GM12875 (cell line): ENCODE results near the gene APBB2.

Experiments
- H3K4me3 ChIP-seq: one replicate; pipeline ENCODE4 v1.5.1; 2011; ENCODE audit warnings: low read depth, low read length, control low read depth
- TF ChIP-seq, protein P1 (sequence below): IDR thresholded peaks from 2 replicates; pipeline ENCODE4 v1.5.1; 2011; ENCODE audit warnings: low read depth, mild to moderate bottlenecking, control low read depth, inconsistent platforms, low read length, moderate library complexity, borderline replicate concordance; ENCODE audit not compliant: insufficient read depth

APBB2 gene

DNA sequence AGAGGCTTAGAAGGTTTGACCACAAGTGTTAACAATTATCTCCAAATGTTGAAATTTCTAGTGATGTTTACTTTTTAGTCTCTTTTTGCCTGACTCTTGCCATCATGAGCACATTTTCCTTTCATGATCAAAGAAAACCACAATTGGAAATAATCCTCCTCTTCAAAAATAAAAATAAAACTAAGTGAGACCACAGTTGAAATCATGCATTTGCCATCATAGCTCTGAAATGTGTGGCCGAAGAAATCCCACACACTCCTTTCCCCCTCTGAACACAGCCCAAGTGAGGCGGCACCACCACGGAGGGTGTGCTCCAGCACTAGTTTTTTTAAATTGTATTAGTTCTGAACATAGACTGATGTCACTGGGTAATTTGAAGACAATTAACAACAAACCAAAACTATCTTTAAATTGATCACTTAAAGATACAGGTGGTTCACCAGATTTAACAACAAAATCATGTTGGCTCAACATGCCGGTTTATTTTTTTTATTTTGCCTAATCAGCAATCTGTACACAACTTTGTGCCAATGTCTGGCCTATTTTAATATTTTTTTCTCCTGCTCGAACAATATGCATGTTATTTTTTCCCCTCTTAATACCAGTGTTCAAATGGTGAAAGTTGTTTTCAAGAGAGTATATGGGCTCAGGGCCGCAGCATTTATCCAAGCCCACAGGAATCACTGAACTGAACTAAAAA is 17.6 kb downstream of the APBB2 start:
- no peak overlapping the region for H3K4me3 ChIP-seq
- TF ChIP-seq, protein P1, sequence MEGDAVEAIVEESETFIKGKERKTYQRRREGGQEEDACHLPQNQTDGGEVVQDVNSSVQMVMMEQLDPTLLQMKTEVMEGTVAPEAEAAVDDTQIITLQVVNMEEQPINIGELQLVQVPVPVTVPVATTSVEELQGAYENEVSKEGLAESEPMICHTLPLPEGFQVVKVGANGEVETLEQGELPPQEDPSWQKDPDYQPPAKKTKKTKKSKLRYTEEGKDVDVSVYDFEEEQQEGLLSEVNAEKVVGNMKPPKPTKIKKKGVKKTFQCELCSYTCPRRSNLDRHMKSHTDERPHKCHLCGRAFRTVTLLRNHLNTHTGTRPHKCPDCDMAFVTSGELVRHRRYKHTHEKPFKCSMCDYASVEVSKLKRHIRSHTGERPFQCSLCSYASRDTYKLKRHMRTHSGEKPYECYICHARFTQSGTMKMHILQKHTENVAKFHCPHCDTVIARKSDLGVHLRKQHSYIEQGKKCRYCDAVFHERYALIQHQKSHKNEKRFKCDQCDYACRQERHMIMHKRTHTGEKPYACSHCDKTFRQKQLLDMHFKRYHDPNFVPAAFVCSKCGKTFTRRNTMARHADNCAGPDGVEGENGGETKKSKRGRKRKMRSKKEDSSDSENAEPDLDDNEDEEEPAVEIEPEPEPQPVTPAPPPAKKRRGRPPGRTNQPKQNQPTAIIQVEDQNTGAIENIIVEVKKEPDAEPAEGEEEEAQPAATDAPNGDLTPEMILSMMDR = no peak

DNA sequence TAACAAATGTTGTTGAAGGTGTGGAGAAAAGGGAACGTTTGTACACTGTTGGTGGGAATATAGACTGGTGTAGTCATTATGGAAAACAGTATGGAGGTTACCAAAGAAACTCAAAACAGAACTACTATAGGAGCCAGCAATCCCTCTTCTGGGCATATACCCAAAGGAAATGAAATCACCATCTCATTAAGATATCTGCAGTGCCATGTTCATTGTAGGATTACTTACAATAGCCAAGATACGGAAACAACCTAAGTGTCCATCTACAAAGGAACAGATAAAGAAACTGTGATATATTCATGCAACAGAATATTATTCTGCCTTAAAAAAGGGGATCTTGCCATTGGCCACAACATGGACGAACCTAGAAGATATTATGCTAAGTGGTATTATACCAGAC is 22.2 kb downstream of the APBB2 start:
- no peak overlapping the region for H3K4me3 ChIP-seq
- TF ChIP-seq, protein P1 = no peak

DNA sequence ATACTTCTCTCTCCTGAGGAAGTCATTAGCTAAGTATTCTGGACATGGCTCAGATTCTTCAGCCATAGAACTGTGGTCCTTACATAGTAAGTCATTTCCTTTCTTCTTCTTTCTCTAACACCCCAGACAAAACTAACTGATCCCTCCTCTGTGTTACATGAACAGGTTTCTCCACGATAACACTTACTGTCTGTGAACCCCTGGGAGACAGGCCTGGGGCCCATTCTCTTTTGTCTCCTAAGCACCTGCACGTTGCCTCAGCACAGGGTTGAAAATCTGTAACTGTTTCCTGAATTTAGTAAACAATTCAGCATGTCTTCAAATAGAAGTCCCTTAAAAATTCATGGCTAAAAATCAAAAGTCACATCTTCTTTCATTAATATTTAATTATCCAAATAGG is 24.7 kb downstream of the APBB2 start:
- TF ChIP-seq, protein P1 = no peak
- H3K4me3 ChIP-seq = no peak overlapping the region

DNA sequence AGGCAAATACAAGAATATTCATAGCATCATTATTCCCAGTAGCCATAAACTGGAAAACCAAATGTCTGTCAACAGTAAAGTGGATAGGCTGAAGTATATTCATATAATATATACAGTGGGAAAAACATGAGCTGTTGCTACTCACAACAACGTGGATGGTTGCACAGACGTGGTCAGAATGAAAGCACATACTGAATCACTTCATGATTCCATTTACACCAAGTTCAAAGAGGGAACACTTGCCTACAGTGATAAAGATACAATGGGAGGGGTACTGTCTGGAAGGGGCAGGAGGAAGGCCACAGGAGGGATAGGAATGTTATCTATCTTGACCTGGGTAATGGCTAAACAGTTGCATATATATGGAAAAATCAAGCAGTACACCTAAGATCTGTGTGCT is 25.3 kb downstream of the APBB2 start:
- TF ChIP-seq, protein P1 = no peak
- H3K4me3 ChIP-seq = no peak overlapping the region

DNA sequence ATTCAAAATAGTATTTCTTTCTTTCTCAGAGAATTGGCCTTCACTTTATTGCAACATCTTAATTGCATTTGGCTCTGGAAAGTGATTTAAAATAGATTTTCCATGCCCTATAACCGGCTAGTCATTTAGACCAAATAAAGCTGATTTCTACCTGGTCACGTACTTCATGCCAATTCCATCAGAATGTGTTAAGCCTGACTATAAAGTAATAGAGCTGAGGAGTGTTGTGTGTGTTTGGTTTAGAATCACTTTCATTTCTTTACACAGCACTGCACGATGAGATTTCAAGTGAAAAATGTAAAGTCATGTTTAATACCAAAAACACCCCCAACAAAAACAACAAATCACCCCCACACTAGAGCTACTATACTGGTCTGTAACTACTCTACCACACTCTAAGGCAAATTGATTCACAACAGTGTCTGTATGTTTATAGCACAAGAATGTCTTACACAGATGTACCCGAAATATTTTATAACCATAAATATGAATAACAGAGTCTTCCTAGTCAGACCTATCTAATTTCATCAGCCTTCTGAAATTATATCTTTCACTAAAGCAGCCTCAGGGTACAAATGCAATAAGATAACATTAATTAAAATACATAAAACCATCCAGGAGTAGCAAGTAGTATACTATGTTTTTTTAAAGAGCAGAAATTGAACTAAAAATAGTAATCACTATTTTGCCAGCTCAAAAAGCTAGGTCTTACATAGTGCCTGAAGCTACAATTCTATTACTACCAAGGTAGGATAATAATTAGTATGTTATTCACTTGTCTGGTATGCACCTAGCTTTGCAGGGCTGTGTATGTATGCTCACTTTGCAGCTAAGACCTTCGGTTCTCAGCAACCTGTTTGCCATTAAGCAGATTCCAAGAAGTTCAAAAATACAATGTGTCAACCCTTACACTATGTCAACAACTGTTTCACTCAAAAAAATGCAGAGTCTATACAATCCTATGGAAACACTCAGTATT is 28.4 kb downstream of the APBB2 start:
- H3K4me3 ChIP-seq = no peak overlapping the region
- TF ChIP-seq, protein P1 = no peak

DNA sequence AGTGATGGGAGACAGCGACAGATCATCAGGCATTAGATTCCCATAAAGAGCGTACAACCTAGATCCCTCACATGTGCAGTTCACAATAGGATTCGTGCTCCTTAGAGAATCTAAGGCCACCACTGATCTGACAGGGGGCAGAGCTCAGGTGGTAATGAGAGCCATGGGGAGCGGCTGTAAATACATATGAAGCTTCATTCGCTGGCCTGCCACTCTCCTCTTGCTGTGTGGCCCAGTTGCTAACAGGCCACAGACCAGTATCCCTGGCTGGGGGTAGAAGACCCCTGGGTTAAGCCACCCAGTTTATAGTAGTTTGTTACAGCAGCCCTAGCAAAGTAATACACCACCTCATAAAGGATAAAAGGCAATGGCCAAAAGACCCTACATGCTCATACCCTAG is 30.3 kb downstream of the APBB2 start:
- TF ChIP-seq, protein P1 = no peak
- H3K4me3 ChIP-seq = no peak overlapping the region
